ENCODE measurements around the gene CHAC1.

The CHAC1 gene

DNA sequence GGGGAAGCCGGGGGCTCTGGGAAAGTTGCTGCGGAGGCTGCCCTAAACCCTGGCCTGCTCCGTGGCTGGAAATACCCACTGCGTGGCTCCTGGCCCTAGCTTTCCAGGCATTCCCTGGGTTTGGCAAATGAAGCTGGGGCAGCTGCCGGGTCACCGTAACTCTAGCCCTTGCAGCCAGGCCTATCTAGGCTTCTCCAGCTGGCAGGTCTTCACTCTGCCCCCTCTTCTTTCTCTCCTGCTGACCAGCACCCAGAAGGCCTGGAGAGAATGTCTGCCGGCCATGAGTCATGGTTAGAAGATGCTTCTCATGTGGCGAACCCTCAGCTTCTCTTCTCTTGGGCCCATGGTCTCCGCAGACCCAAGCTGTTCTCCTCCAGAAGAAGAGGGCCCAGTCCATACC, 29.7 kb upstream of the CHAC1 start:
- DNase-seq (ENCODE audit: low spot score), result no peak

DNA sequence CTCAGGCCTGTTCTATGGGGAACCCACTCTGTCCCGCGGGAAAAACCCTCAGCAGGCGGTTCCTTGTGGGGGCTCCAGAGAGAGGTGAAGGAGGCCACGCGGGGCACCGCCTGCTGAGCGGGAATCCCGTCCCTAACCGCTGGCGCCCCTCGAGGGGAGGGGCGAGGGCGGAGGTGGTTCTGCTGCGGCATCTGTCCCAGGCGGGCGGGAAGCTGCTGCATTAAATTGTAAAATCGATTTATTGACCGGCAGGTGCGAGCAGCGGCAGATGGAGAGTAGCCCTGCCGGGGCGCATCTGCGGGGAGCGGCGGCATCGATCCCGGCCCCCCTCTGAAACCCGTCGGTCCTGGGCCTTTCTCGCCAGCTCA, 27.8 kb upstream of the CHAC1 start:
- DNase-seq (ENCODE audit: low spot score), result no peak

DNA sequence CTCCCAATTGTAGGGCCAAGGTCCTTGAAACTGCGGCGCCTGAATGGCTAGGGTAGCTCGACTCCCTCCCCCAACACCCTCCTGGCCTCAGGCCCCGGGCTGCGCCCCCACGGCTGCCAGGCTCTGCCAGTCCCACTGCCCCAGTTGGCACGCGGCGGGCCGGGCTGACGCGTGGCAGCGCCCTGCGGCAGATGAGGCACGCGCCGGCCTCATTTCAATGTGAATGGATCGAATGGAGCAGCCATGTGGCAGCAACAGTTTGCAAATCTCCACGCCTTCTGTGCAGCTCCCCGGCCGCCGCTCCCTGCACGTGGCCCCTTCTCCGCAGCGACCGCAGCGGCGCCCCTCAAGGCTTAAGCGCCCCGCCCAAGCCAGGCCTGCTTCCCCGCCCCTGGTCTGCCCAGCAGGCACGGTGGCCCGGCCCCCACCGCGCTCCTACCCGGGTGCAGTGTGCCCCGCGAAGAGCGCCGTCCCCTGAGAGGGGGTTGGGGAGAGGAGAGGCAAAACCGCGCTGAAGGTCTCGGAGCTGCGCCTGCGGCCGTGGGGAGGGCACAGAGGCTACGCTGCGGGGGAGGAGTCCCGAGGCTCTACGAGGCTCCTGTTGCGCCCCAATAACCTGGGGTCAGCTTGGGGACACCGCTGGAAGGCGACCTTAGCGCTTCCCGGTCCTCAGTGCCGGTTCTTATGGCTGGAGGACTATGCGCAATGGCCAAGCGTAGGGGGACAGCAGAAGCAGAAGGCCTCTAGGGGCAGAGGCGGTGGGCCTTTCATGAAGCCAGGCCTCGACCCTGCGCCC, 27.2 kb upstream of the CHAC1 start:
- DNase-seq (ENCODE audit: low spot score), result no peak

DNA sequence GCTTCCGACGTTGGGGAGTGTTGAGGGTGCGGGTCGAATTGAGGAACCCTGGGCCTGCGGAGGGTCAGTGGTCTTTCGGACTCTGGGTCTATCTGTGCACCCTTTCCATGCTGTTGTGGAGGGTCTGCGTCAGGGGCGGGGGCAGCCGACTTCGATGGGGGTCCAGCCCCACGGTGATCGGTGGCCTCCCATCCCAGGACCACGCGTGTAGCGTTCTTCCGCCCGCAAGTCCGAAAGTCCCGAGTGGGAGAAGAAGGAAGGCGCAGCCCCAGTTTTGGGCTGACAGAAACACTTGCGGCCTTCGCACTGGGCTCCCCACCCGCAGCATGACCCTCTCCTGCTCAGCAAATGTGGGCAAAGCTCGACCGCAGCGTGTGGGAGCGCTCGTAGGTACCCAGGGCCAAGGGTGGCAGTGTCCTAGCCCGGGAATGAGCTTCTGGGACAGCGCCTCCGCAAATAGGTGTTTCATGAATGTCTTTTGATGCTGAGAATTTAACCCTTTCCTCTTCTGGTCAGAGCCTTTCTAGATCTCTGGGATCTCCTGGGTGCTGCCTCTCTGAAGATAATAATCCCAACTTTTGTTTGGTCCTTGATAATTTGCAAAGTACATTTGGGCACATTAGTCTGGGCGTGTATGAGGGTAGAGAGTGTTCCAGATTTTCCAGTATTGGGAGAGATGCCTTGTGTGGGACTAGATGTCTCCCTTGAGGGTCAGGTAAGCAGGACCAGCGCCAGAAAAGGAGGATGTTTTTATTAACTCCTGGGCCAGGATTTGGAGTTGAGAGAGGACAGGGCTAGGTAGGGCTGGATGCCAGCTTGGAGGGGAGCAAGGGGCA, 26.4 kb upstream of the CHAC1 start:
- DNase-seq (ENCODE audit: low spot score), result no peak

DNA sequence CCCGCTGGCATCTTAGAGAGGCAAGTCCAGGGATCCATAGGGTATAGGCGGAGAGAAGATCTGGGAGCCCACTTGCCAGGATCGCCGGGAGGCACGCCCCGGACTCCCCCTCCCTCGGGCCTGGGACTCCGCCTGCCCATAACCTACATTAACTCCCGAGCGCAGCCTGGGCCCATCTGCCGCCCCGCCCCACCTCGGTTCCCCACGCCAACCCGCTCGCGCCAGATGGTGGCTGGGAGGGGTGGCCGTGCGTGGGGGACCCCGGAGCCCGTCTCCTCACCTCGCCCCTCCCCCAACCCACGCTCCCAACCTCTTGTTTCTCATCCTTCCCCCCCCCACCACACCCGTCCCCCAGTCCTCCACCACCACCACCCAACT, 25.8 kb upstream of the CHAC1 start:
- DNase-seq (ENCODE audit: low spot score), result no peak

DNA sequence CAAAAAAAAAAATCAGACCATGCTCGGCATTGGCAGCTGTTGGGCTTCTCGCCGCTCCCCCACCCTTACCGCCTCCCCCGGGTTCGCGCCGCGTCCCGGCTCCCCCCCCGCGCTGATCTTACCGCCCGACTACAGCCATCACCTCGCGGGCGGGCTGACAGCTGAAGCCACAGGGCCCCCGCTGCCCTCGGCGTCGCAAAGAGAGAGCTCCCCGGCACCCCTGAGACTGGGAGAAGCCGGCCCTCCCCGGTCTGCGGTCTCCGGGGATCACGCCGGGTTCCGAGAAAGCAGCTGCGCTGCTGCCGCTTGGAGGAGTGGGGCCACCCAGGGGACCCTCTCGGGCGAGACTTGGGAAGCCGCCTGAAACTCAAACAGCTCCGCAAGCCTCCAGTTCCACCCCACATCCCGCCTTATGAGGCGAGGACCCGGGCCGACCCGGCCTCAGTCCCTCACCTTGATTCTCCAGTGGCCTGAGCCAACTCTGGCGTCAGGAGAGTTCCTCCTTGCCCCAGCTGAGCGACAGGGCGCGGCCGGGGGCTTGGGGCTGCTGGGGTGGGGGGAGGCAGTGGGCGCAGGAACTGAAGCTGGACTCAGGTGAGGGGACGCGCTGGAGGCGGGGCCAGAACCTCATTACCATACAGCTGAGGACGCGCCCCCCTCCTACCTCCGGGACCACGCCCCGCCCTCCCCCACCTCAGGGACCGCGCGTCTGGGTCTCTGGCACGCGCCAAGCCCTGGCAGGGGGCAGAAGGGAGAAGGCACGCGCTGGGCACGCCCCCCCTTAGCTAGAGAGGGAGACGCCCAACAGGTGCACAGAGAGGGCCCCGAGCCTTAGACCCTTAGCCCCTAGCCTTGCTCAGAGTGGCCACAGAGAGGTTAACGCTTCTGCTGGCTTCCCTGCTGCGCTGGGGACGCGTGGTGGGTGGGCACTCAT, 25.1 kb upstream of the CHAC1 start:
- DNase-seq (ENCODE audit: low spot score), result no peak

DNA sequence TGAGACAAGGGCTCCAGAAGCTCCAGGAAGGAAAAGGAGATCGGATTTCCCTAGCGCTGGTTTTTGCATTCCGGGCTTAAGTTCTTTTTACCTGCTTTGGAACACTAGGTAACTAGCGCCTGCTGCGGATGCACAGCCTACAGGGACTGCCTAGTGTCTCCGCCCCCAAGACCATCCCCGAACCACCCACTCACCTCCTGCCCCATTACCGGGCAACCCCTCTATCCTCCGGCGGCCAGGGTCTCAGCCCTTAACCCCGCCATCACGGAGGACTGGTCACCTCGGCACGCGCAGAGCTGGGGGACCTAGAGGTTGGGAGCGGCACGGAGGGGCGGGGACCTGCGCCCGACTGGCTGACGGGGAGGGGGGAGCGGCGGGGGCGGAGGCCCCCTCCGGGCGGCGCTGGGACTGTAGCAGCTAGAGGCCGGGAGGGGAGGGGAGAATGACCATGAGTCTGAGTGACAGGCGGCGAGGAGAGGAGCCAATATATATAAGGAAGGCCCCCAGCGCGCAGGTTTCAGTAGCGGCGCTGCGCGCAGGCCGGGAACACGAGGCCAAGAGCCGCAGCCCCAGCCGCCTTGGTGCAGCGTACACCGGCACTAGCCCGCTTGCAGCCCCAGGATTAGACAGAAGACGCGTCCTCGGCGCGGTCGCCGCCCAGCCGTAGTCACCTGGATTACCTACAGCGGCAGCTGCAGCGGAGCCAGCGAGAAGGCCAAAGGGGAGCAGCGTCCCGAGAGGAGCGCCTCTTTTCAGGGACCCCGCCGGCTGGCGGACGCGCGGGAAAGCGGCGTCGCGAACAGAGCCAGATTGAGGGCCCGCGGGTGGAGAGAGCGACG, 24.2 kb upstream of the CHAC1 start, which contains the start of gene DLL4:
Gene DLL4 (plus strand): TSS at position 520 of the 839 bp plus-strand sequence. CDS start 329 bp downstream, outside the sequence.
- peak; percentile 85 for DNase-seq (ENCODE audit: low spot score)

DNA sequence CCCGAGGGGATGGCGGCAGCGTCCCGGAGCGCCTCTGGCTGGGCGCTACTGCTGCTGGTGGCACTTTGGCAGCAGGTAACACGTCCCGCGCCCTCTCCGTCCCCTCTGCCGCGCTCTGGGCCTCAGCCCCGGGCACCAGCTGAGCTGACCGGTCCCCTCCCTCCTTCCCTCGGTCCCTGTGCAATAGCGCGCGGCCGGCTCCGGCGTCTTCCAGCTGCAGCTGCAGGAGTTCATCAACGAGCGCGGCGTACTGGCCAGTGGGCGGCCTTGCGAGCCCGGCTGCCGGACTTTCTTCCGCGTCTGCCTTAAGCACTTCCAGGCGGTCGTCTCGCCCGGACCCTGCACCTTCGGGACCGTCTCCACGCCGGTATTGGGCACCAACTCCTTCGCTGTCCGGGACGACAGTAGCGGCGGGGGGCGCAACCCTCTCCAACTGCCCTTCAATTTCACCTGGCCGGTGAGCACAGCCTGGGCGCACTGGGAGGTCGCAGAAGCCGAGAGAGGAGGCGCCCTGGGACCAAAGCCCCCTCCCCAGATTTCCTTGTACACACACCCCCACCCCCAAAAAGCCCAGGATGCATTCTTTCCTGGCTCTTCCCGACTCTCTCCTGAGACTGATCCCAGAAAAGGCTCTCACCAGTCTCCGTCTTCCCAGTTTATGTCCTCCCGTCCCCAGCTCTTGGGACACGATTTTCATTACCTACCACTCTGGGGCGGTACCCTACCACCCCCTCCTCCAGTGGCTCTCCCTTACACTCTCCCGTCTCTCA, 23.4 kb upstream of the CHAC1 start:
- no peak for DNase-seq (ENCODE audit: low spot score)

DNA sequence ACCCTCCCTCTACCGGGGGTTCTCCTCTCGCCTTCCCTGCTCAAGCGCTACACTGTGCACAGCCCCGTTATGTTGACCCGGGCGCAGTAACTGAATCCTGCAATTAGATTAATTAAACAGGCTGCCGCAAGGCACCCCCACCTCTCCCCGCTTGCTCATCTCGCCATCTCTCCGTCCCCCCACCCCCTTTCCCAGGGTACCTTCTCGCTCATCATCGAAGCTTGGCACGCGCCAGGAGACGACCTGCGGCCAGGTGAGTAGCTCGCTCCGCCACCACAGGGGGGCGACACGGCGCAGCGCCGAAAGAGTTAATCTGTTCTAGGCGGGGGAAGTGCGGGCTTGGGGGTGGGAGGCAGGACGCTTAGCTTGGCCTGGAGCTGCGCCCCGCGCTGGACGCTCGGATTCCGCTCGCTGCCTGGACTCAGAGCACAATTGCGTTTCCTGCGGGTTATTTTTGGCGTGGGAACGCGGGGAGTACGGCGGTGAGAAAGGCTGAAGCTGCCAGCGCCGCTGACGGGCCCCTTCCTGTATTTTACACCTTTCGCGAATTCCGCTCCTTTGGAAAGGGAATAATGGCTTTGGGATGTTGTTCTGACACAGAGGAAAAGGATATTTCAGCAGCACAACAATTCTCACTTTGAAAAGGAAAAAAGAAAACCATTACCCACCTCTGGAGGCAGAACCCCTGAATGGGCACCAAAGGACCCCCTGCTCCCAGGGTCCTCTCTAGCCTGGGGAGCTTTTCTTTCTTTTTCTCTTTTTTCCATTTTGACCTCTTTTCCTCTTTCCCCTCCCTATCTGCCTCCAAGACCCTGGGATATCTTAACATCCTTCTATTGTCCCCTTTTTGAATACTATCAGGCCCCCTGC, 22.6 kb upstream of the CHAC1 start:
- peak; percentile 77 for DNase-seq (ENCODE audit: low spot score)

DNA sequence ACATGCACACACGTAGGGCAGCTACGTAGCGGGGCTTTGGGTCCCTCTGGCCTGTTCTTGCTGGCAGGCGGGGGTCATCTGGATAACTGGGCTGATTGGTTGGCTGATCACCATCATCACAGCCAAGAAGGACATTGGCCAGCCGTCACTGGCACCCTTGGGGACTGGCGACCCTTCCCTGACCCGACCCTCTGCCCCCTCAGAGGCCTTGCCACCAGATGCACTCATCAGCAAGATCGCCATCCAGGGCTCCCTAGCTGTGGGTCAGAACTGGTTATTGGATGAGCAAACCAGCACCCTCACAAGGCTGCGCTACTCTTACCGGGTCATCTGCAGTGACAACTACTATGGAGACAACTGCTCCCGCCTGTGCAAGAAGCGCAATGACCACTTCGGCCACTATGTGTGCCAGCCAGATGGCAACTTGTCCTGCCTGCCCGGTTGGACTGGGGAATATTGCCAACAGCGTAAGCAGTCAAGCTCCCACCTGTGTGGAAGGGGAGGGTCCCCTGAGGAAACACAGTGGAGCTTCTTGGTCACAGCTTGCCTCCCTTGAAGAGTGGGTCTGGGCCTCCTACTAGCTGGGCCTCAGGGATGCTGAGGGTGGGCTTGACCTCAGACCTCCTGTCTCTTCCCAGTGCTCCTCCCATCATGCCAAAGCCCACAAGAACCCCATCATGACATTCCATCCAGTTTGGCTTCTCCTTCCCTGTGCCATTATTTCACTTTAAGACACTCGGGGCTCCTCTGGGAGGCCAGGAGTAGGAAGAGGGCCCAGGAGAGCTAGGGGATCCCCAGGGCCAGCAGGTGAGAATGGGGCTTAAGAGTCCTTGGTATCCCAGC, 21.8 kb upstream of the CHAC1 start:
- no peak for DNase-seq (ENCODE audit: low spot score)

DNA sequence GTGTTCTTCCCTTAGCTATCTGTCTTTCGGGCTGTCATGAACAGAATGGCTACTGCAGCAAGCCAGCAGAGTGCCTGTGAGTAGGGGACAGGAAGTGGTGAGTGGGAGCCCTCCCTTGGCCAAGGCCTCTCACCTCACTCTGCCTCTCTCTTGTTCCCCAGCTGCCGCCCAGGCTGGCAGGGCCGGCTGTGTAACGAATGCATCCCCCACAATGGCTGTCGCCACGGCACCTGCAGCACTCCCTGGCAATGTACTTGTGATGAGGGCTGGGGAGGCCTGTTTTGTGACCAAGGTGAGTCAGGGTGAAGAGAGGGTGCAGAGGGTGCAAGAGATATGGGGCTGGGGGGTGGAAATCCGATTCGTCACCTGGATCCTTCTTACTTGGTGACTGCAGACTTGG, 21.1 kb upstream of the CHAC1 start:
- no peak for DNase-seq (ENCODE audit: low spot score)

DNA sequence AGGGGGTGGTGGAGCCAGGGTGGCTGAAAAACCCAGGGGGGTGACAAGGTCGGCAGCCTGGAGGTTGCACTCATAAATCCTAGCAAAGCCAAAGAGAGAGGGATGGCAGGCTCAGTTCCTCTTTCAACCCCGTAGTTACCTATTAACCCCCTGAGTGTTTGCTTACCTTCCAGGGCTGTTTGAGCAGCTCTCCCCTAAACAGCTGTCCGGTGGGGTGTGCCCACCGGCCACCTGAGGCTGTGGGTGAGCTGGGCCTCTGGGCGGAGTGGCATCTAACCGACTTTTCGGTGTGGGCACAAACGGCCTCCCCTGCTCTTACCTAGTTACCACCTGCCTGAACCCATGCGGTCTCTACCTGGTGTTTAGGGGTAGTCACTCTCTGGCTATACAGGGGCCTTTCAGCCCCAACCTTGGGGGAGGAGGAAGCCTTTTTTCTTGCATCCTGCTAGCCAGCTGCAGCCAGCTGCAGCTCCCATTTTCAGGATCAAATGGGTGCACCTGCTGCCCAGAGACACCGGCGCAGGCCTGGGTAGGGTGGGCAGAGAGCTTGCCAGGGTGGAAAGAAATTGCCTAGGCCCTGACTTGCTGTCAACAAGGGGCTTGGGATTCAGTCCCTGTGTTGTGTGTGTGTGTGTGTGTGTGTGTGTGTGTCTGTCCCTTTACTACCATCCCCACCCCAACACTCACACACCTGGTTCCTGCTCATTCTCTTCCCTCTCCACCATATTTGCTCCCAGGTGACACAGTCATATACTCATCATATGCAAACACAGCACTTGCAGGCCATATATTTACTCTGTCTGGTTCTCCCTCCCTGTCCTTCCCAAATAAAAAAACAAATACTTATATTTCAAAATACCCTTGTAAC, 20.4 kb upstream of the CHAC1 start:
- peak; percentile 82 for DNase-seq (ENCODE audit: low spot score)

DNA sequence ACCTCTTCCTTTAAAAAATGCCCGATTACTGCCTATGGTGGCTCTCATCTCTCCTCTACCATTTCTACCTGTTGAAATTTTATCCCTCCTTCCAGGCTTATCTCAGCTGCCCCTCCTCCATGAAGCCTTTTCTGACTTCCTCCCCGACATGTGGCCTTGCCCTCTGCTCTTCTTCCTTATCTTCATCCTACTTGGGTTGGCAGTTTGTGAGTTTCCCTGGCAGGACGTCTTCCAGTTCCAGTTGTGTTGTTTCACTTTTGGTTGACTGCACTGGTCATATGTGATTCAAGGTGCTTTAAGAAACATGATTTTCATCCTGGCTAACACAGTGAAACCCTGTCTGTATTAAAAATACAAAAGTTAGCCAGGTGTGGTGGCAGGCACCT, 19.8 kb upstream of the CHAC1 start:
- DNase-seq (ENCODE audit: low spot score), result no peak

DNA sequence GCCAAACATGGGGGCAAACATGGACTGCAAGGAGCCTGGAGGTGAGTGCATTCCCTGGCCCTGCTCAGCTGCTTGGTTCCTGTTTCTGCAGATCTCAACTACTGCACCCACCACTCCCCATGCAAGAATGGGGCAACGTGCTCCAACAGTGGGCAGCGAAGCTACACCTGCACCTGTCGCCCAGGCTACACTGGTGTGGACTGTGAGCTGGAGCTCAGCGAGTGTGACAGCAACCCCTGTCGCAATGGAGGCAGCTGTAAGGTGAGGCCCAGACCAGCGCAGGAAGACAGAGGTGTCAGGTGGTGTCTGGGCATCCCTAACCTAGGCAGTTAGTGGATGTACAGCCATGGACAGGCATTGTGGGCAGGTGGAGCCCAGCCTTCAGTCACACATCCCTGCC, 18.8 kb upstream of the CHAC1 start:
- no peak for DNase-seq (ENCODE audit: low spot score)

DNA sequence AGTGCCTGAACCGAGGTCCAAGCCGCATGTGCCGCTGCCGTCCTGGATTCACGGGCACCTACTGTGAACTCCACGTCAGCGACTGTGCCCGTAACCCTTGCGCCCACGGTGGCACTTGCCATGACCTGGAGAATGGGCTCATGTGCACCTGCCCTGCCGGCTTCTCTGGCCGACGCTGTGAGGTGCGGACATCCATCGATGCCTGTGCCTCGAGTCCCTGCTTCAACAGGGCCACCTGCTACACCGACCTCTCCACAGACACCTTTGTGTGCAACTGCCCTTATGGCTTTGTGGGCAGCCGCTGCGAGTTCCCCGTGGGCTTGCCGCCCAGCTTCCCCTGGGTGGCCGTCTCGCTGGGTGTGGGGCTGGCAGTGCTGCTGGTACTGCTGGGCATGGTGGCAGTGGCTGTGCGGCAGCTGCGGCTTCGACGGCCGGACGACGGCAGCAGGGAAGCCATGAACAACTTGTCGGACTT, 17.0 kb upstream of the CHAC1 start:
- DNase-seq (ENCODE audit: low spot score), result no peak

DNA sequence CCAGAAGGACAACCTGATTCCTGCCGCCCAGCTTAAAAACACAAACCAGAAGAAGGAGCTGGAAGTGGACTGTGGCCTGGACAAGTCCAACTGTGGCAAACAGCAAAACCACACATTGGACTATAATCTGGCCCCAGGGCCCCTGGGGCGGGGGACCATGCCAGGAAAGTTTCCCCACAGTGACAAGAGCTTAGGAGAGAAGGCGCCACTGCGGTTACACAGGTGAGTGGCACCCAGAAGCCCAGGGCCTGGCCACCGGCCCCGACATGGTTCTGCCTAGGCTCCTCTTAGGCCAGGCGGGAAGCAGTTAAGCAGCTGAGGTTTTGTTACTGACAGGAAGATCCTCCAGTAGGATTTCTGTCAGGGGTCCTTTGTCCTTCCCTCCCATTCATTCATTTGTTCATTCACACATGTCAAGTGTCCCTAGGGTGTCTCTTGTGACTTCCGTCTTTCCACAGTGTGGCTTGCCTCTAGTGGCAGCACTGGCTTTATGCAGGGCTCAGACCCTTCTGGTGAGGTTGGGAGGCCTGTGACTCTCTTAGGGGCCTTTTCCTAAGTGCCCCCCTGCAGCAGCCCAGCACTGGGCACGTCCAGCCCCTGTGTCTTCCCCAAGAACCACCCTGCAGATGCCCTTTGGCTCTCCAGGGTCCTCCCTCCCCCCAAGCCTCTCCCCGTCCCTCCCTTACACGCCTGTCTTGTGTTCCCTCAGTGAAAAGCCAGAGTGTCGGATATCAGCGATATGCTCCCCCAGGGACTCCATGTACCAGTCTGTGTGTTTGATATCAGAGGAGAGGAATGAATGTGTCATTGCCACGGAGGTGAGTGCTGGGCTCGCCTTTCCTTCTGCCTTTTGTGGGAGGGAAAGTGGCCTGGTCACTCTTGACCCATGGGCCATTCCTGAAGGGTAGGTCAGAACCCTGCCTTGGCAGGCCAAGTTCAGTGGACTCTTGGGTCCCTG, 16.3 kb upstream of the CHAC1 start:
- no peak for DNase-seq (ENCODE audit: low spot score)

Data from HuH-7.5 (cell line).